B cell (primary cell): ENCODE data around the gene PLBD1. TPM values are rescaled to one million over a fixed set of nuclear protein-coding genes. Genes with fewer than 3 reads are reported as not detected.

ENCODE experiments used
- ATAC-seq: fragments of 200-7000 bp; cut with Tn5 transposase; one replicate; pipeline ENCODE4 v1.10.0; 2021; ENCODE audit warnings: low read depth, mild to moderate bottlenecking, moderate number of reproducible peaks, moderate library complexity
- CTCF ChIA-PET: fragments of 350-600 bp; sonication (Branson Sonifier 250); formaldehyde crosslinking; loops from one replicate; lab custom pipeline; 2021; ENCODE audit warnings: antibody characterized with exemption, inconsistent platforms; lab: Charles Lee
- POLR2A ChIA-PET: fragments of 350-600 bp; sonication (Branson Sonifier 250); formaldehyde crosslinking; loops from one replicate; lab custom pipeline; 2021; ENCODE audit warnings: antibody characterized with exemption; lab: Charles Lee
- DNase-seq: peaks from one replicate; pipeline ENCODE4 v3.0.0; 2013
- H2AFZ ChIP-seq: 2 replicates; pipeline ENCODE4 v1.6.1; 2012; ENCODE audit warnings: mild to moderate bottlenecking, low read depth, low read length; ENCODE audit not compliant: insufficient read depth, poor library complexity, severe bottlenecking
- H3K27ac ChIP-seq, 2 donors: 1 replicate in 1 of 2; 2 replicates in 1 of 2; pipeline ENCODE4 v1.5.1; 2012 to 2013; ENCODE audit warnings: low read length in 2 of 2, mild to moderate bottlenecking in 2 of 2, moderate library complexity in 1 of 2
- H3K27me3 ChIP-seq, 4 experiments: fragments of 200-600 bp in 1 of 4; sonication (generic) in 1 of 4; replicated peaks in 1 of 4; 1 replicate in 2 of 4; 2 replicates in 2 of 4; pipeline versions ENCODE4 v1.6.1 to v1.7.0; 2013 to 2016; ENCODE audit warnings: low read length in 3 of 4, mild to moderate bottlenecking in 2 of 4, mixed read lengths in 1 of 4, moderate library complexity in 1 of 4; ENCODE audit not compliant: insufficient read depth in 4 of 4, control insufficient read depth in 3 of 4; ENCODE audit errors: control extremely low read depth in 1 of 4
- H3K36me3 ChIP-seq, 2 experiments: replicated peaks in 1 of 2; 1 replicate in 1 of 2; 2 replicates in 1 of 2; pipeline versions ENCODE4 v1.6.1 to v1.7.1; 2013; ENCODE audit warnings: low read length in 1 of 2; ENCODE audit not compliant: insufficient read depth in 2 of 2, control insufficient read depth in 1 of 2; ENCODE audit errors: control extremely low read depth in 1 of 2, extremely low read depth in 1 of 2
- H3K4me1 ChIP-seq, 2 donors: fragments of 200-600 bp in 1 of 2; sonication (generic) in 1 of 2; 1 replicate in 1 of 2; 2 replicates in 1 of 2; pipeline versions ENCODE4 v1.5.1 to v1.6.1; 2013 to 2017; ENCODE audit warnings: low read length in 2 of 2; ENCODE audit not compliant: control insufficient read depth in 2 of 2, insufficient read depth in 2 of 2
- H3K4me2 ChIP-seq: replicated peaks from 2 replicates; pipeline ENCODE3; 2012; ENCODE audit warnings: mild to moderate bottlenecking, low read depth, low read length; ENCODE audit not compliant: poor library complexity, severe bottlenecking
- H3K4me3 ChIP-seq, 5 experiments: fragments of 200-600 bp in 1 of 5; sonication (generic) in 1 of 5; 1 replicate in 3 of 5; 2 replicates in 2 of 5; pipeline versions ENCODE4 v1.5.1 to v1.7.0; 2011 to 2016; ENCODE audit warnings: low read length in 4 of 5, mild to moderate bottlenecking in 4 of 5, low read depth in 2 of 5, control low read depth in 1 of 5, moderate library complexity in 1 of 5; ENCODE audit not compliant: insufficient read depth in 1 of 5; ENCODE audit errors: control extremely low read depth in 1 of 5, extremely low read depth in 1 of 5
- H3K79me2 ChIP-seq: fragments of 200-600 bp; sonication (generic); one replicate; pipeline ENCODE4 v1.6.0; 2016; ENCODE audit warnings: low read length; ENCODE audit not compliant: control insufficient read depth, insufficient read depth
- H3K9ac ChIP-seq: fragments of 200-600 bp; sonication (generic); 2 replicates; pipeline ENCODE4 v1.6.1; 2017; ENCODE audit warnings: mild to moderate bottlenecking, low read length, moderate library complexity
- H3K9me3 ChIP-seq, 3 donors: one replicate each; pipeline versions ENCODE4 v1.6.1 to v1.7.1; 2013; ENCODE audit warnings: low read length in 2 of 3; ENCODE audit not compliant: control insufficient read depth in 2 of 3, insufficient read depth in 1 of 3; ENCODE audit errors: control extremely low read depth in 1 of 3
- H4K20me1 ChIP-seq: 2 replicates; pipeline ENCODE4 v1.6.0; 2012; ENCODE audit warnings: mild to moderate bottlenecking, low read length; ENCODE audit not compliant: insufficient read depth, control insufficient read depth, poor library complexity, severe bottlenecking
- H3K27ac Mint-ChIP-seq: one replicate; pipeline ENCODE4 v1.8.0; 2021; ENCODE audit warnings: mixed read lengths
- H3K27me3 Mint-ChIP-seq: one replicate; pipeline ENCODE4 v1.8.0; 2021; ENCODE audit warnings: mixed read lengths
- H3K4me1 Mint-ChIP-seq: one replicate; pipeline ENCODE4 v1.8.0; 2021; ENCODE audit warnings: mixed read lengths
- H3K4me3 Mint-ChIP-seq: one replicate; pipeline ENCODE4 v1.8.0; 2021; ENCODE audit warnings: mixed read lengths
- H3K9me3 Mint-ChIP-seq: one replicate; pipeline ENCODE4 v1.8.0; 2022; ENCODE audit warnings: mixed read lengths; ENCODE audit not compliant: insufficient read depth
- CTCF ChIP-seq: fragments of 200-600 bp; IDR thresholded peaks from one replicate; pipeline ENCODE4 v1.8.0; 2022; ENCODE audit warnings: antibody characterized with exemption, mild to moderate bottlenecking
- EZH2 ChIP-seq: IDR thresholded peaks from 2 replicates; pipeline ENCODE4 v1.6.1; 2012; ENCODE audit warnings: borderline replicate concordance, low read depth, mild to moderate bottlenecking, moderate library complexity, low read length; ENCODE audit not compliant: insufficient read depth, poor library complexity, severe bottlenecking
- WGBS: methylation state at CpG from one replicate; pipeline ENCODE4 v1.1.5; 2013; ENCODE audit warnings: missing lambda C conversion rate; ENCODE audit not compliant: insufficient coverage; 5-methylcytosine and 5-hydroxymethylcytosine counted together
- intact Hi-C: fragments of 100-400 bp; cut with micrococcal nuclease; formaldehyde crosslinking; loops from one replicate; pipeline ENCODE4 v1.10.0; 2022
- polyA plus RNA-seq: library from polyadenylated mRNA; depleted of rRNA; stranded (reverse); fragments of >200 nt; gene quantifications from 2 replicates; pipeline ENCODE4 v1.2.3, GENCODE V29; 2012
- total RNA-seq, 2 donors: library from RNA; stranded (reverse); fragments of 120-200 nt in 1 of 2; gene quantifications; 1 replicate in 1 of 2; 2 replicates in 1 of 2; pipeline versions ENCODE4 v1.2.3 to v1.2.4, GENCODE V29; 2013 to 2022

The PLBD1 gene
- total and polyA plus RNA-seq, 2 donors (not counting 1 experiment from before 2014, with no cell fraction given), result 1.1 to 1.6 TPM

- Histone ChIP-seq H3K9ac (peak overlapping the region; percentile 61), H3K27me3 (no peaks in the 10 kb centered on the region), H3K9me3 (peaks cover 4 to 12% (median 8%) of the 10 kb centered on the region in 3 donors), H3K4me2 (peak overlapping the region; percentile 71), H3K4me1 (peaks cover 35 to 44% of the 10 kb centered on the region in 2 donors), H4K20me1 (no peaks in the 10 kb centered on the region), H3K36me3 (peaks cover 0 to 2% of the 10 kb centered on the region in 2 experiments), H2AFZ (no peak overlapping the region), H3K4me3 (peak overlapping the region; percentile 2 to 60 (median 39)), H3K79me2 (no peaks in the 10 kb centered on the region), H3K27ac (peak overlapping the region; percentile 73 to 81)
- intact Hi-C loops, result loop anchor here (1.0 to 10.0 kb wide), 8 partner anchors 37 to 1270 kb away; partner anchors contain the start of gene STRAP
- 0% methylated on average over 2 of the region's 3 CpGs for WGBS
- ATAC-seq (peak; percentile 52), DNase-seq (peak; percentile 83)
- POLR2A ChIA-PET, result interaction anchor here (1.2 kb wide), 1 partner anchor 375 kb away, joined by 3 read pairs; no protein-coding TSS in a partner anchor
- Mint-ChIP-seq H3K9me3 (peaks cover 2% of the 10 kb centered on the region), H3K27me3 (no peaks in the 10 kb centered on the region), H3K4me1 (peaks cover 44% of the 10 kb centered on the region), H3K27ac (peak overlapping the region; percentile 92), H3K4me3 (peak overlapping the region; percentile 78)
- CTCF ChIA-PET, result interaction anchor here (1.1 to 4.3 kb wide), 5 partner anchors 10 to 39 kb away, joined by 3 to 23 read pairs (median 4); no protein-coding TSS in a partner anchor
- no peak for TF ChIP-seq EZH2
- no peak for TF ChIP-seq CTCF
Measured at GRCh38 chr12:14614704-14615121, 47.0 kb upstream of the PLBD1 start.

GRCh38 chr12:14613718-14614117, 46.0 kb upstream of the PLBD1 start:
- peaks cover 28 to 36% of the 10 kb centered on the region in 2 donors for H3K4me1 ChIP-seq
- H3K27me3 ChIP-seq, result no peaks in the 10 kb centered on the region
- peak overlapping the region; percentile 61 for H3K9ac ChIP-seq
- DNase-seq (peak; percentile 88), ATAC-seq (peak; percentile 82)
- H3K36me3 ChIP-seq, result peaks cover 0 to 2% of the 10 kb centered on the region in 2 experiments
- H3K9me3 ChIP-seq, result peaks cover 5 to 12% (median 8%) of the 10 kb centered on the region in 3 donors
- intact Hi-C loops, result loop anchor here (1.0 to 10.0 kb wide), 8 partner anchors 36 to 1271 kb away; partner anchors contain the start of gene STRAP
- no peaks in the 10 kb centered on the region for H4K20me1 ChIP-seq
- H3K27ac Mint-ChIP-seq, result peak overlapping the region; percentile 92
- POLR2A ChIA-PET, result interaction anchor here (0.7 to 1.2 kb wide), 3 partner anchors 248 to 374 kb away, joined by 3 to 4 read pairs (median 3); partner anchors contain the start of gene ATF7IP
- H3K4me1 Mint-ChIP-seq, result peaks cover 34% of the 10 kb centered on the region
- no peaks in the 10 kb centered on the region for H3K79me2 ChIP-seq
- WGBS, result 0% methylated on average over 1 of the region's 1 CpG
- peak overlapping the region; percentile 71 for H3K4me2 ChIP-seq
- H2AFZ ChIP-seq, result no peak overlapping the region
- CTCF ChIA-PET, result interaction anchor here (1.1 to 4.3 kb wide), 7 partner anchors 9 to 376 kb away, joined by 3 to 23 read pairs (median 7); no protein-coding TSS in a partner anchor
- TF ChIP-seq CTCF, result no peak
- TF ChIP-seq EZH2, result no peak
- no peaks in the 10 kb centered on the region for H3K27me3 Mint-ChIP-seq
- peak overlapping the region; percentile 80 for H3K4me3 Mint-ChIP-seq
- peaks cover 5% of the 10 kb centered on the region for H3K9me3 Mint-ChIP-seq
- peak overlapping the region in 3 of 5 experiments; percentile 23 to 60 (median 54) for H3K4me3 ChIP-seq
- peak overlapping the region; percentile 73 to 81 for H3K27ac ChIP-seq
